ELR (cell line): ENCODE data around the gene DUSP22.
A peak's percentile ranks its signal among the peaks of the same experiment; 100 is the strongest.
"Not testable (repeated sequence)": the region's sequence is repeated elsewhere in the genome, so short reads cannot be mapped to it uniquely, and the experiment has no call there.

Experiments used
- DNase-seq: peaks from one replicate; pipeline ENCODE4 v3.0.0-alpha.2; 2015; ENCODE audit warnings: low read depth

The DUSP22 gene

GRCh38 chr6:364609-365540 is 72.6 kb downstream of the DUSP22 start:
- no peak for DNase-seq

GRCh38 chr6:365835-366234 is 73.5 kb downstream of the DUSP22 start:
- DNase-seq: no peak

GRCh38 chr6:366389-367297 is 74.4 kb downstream of the DUSP22 start:
- no peak for DNase-seq

GRCh38 chr6:367298-367794 is 75.1 kb downstream of the DUSP22 start:
- no peak for DNase-seq

GRCh38 chr6:367891-368630 is 75.8 kb downstream of the DUSP22 start:
- no peak for DNase-seq

- no peak for DNase-seq
Measured at GRCh38 chr6:369559-370431, 77.5 kb downstream of the DUSP22 start.

- DNase-seq: no peak
Measured at GRCh38 chr6:370555-370954, 78.3 kb downstream of the DUSP22 start.

GRCh38 chr6:371851-372250 is 79.6 kb downstream of the DUSP22 start:
- not testable (repeated sequence) for DNase-seq

- no peak for DNase-seq
Measured at GRCh38 chr6:372336-372911, 80.1 kb downstream of the DUSP22 start.

GRCh38 chr6:373031-373430 is 80.7 kb downstream of the DUSP22 start:
- no peak for DNase-seq

GRCh38 chr6:373773-374724 is 81.8 kb downstream of the DUSP22 start:
- DNase-seq: peak; percentile 4

GRCh38 chr6:374956-375355 is 82.7 kb downstream of the DUSP22 start:
- DNase-seq: no peak

GRCh38 chr6:376827-377640 is 84.7 kb downstream of the DUSP22 start:
- no peak for DNase-seq

GRCh38 chr6:377641-378020 is 85.3 kb downstream of the DUSP22 start:
- not testable (repeated sequence) for DNase-seq

GRCh38 chr6:378090-378957 is 86.0 kb downstream of the DUSP22 start:
- no peak for DNase-seq

- DNase-seq: no peak
Measured at GRCh38 chr6:378958-379409, 86.7 kb downstream of the DUSP22 start.

GRCh38 chr6:379410-380181 is 87.3 kb downstream of the DUSP22 start:
- DNase-seq: no peak
